Retinal pigment epithelial cell (primary cell): Measurements from ENCODE around the gene IL1B.

Experiments
- DNase-seq: peaks from one replicate; pipeline ENCODE4 v3.0.0-alpha.2; 2010; ENCODE audit warnings: low read depth
- H3K4me3 ChIP-seq: 2 replicates; pipeline ENCODE4 v1.5.1; 2011; ENCODE audit warnings: mild to moderate bottlenecking, low read length, control low read depth, moderate library complexity
- TF ChIP-seq, protein P1 (sequence below): conservative IDR thresholded peaks from 2 replicates; pipeline ENCODE4 v1.5.1; 2011; ENCODE audit warnings: low read depth, low read length, control low read depth, inconsistent platforms

IL1B gene

DNA sequence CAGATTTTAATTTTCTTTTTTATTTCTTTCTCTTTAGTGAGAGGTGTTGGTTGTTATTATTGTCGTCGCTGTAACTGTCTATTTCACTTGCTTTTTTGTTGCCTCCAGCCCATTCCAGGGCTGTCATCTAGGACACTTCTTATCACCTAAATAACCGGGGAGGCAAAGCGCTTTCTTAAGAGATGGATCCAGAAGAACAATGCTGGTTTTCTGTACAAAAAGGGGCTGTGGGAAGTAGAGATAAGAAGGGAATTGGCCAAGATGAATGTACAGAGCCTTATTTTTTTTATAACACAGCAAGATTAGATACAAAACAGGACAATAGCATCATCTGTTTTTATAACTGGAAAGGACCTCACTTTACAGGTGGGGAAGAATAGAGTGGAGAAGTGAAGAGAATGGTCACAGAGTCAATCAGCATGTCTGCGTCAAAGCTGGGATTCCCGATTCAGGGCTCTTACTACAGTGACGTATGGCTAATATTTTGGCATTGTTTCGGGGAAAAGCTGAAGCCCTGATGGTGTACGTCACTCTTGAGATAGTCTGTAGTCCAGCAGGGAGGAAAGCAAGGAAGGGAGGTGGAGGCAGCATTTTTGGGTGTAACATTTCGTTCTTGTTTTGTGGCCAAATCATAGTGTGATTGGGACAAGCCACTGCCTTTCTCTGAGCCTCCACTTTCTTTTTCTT lies 23.2 kb downstream of the IL1B start:
- TF ChIP-seq, protein P1, sequence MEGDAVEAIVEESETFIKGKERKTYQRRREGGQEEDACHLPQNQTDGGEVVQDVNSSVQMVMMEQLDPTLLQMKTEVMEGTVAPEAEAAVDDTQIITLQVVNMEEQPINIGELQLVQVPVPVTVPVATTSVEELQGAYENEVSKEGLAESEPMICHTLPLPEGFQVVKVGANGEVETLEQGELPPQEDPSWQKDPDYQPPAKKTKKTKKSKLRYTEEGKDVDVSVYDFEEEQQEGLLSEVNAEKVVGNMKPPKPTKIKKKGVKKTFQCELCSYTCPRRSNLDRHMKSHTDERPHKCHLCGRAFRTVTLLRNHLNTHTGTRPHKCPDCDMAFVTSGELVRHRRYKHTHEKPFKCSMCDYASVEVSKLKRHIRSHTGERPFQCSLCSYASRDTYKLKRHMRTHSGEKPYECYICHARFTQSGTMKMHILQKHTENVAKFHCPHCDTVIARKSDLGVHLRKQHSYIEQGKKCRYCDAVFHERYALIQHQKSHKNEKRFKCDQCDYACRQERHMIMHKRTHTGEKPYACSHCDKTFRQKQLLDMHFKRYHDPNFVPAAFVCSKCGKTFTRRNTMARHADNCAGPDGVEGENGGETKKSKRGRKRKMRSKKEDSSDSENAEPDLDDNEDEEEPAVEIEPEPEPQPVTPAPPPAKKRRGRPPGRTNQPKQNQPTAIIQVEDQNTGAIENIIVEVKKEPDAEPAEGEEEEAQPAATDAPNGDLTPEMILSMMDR = no peak
- DNase-seq = no peak
- H3K4me3 ChIP-seq = no peak overlapping the region

DNA sequence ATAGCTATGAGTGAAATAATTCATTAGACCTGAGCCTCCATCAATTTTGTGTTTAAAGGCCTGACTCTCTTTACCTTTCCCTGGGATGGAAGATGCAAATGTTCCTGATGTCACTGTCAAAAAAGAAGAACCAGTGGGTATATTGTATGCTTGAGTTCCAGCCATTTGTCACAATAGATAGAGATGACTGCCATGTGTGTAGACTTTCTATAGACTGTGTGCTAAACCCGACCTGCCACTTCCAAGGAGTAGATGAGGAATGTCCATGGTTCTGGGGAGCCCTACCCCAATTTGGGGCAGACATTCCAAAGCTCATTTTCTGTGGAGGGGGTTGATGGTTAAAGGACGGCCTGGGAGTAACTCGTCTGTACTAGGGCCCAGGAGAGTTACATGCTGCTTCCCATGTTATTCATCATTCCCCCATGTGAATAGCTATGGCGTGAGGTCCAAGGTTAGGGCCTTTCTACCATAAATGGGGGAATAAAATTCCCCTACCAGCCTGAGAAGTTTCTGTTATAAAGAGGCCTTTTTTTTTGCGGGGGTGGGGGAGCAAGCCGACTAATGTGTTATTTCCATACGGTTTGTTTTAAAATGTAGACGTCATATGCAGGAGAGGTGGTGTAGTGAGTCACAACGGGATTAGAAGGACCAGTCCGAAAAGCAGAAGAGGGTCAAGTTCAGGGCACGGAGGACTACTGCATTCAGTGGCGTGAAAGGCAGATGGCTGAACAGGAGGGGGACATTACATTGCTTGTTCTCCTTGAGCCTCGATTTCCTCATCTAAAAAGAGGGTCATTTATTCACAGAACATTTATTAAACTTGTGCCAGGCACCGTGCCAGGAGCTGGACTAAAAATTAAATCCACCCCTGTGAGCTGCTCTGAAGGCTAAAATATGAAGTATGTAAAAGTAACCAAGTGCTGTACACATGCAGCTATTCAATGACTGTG lies 24.0 kb downstream of the IL1B start:
- no peak overlapping the region for H3K4me3 ChIP-seq
- DNase-seq = peak; percentile 83
- TF ChIP-seq, protein P1 = no peak

DNA sequence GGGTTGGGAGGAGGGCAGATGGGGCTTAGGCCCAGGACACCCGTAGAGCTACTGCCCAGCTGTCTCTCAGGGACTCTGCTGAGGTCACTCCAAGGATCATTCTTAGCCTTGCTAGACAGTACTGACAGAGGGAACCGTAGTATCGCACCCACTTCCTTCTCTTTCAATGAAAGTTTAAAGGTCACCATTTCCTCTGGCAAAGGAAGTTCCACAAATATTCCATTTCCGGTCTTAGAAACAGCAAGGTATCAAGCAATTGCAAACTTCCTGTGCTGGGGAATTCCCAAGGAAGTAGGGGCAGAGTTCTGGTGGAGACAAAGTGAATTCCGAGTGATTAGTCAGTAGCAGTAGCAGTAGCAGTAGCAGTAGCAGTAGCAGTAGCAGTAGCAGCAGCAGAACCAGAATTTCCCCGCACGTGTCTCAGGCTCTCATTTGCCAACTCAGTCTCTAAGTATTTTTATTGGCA lies 24.7 kb downstream of the IL1B start:
- TF ChIP-seq, protein P1 = no peak
- DNase-seq = no peak

GRCh38 chr2:112811276-112811831 lies 25.2 kb downstream of the IL1B start:
- H3K4me3 ChIP-seq = no peak overlapping the region
- TF ChIP-seq, protein P1 = no peak
- DNase-seq = no peak

More for the DNA sequence above, 24.7 kb downstream of the IL1B start:
- no peak overlapping the region for H3K4me3 ChIP-seq

- H3K4me3 ChIP-seq = no peak overlapping the region
- no peak for DNase-seq
- TF ChIP-seq, protein P1 = no peak
These were observed 27.5 kb downstream of the IL1B start for GRCh38 chr2:112809112-112809511.

DNA sequence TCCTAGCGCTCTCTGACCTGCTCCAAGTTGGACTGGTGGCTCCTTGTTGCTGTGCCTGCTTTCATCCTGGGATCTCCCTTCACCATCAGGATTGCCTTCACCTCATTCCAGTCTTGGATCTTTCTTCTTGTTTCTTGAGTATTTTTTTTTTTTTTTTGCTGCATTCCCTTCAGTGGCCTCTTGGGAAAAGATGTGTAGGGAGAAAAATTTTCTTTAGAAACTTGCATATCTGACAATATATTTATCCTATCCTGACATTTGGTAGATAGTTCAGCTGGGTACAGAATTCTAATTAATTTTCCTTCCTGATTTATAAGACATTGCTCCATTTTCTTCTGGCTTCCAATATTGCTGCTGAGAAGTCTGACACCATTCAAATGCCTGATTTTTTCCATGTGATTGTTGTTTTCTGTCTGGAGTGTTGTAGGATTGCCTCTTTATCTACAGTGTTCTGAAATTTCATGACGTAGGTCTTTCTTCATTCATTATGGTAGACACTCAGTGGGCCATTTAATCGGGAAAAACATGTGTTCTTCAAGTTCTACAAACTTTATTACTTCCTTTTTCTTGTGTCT lies 29.3 kb downstream of the IL1B start:
- TF ChIP-seq, protein P1 = peak; percentile 16
- no peak for DNase-seq
- H3K4me3 ChIP-seq = no peak overlapping the region
